ENCODE data around the gene TPT1.

DNA sequence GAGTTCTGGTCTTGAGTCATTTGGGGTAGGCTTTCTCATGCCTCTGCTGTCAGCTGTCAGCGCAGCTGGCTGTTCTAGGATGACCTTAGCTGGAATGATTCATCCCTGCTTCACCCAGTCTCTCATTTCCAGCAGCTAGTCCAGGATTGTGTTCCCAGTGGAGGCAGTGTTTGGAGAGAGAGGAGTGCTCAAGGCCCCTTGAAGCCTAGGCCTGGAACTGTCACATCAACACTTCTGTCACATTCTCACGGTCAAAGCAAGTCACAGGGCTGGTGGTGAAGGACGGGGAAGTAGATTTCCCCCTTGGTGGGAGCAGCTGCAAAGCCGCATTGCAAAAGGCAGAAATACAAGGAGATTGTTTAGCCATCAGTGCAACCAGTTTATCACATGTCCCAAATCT is 15.2 kb downstream of the TPT1 start:
- TF ChIP-seq POLR2AphosphoS5 (IDR thresholded peaks at IDR 0.05; ENCODE audit: low read depth, low read length), result no peak
- no peak for TF ChIP-seq POLR2A (IDR thresholded peaks at IDR 0.05; ENCODE audit: low read depth, low read length)
- TF ChIP-seq POU2F2 (IDR thresholded peaks at IDR 0.05; ENCODE audit: low read depth, low read length), result no peak
- no peak for TF ChIP-seq PAX5 (IDR thresholded peaks at IDR 0.05; ENCODE audit: insufficient read depth, low read length, severe bottlenecking)
